ENCODE measurements around the gene AGPAT3. TPM values are rescaled to one million over a fixed set of nuclear protein-coding genes. Genes with fewer than 3 reads are reported as not detected.
"Not testable (repeated sequence)": the region's sequence is repeated elsewhere in the genome, so short reads cannot be mapped to it uniquely, and the experiment has no call there.

AGPAT3 gene
- total RNA-seq, 1 experiment from 2014 or later, result 58.3 TPM

- ChIA-PET POLR2A (interaction anchor here (0.7 kb wide), 1 partner anchor 15 kb away, joined by 3 read pairs; no protein-coding TSS in a partner anchor), CTCF (interaction anchor here (0.5 to 0.7 kb wide), 3 partner anchors 41 to 81 kb away, joined by 3 to 5 read pairs (median 4); no protein-coding TSS in a partner anchor)
- TF ChIP-seq CTCF (IDR thresholded peaks at IDR 0.05; ENCODE audit: unreplicated experiment), result no peak
- intact Hi-C loops (cut with micrococcal nuclease), result no loop called here
- Mint-ChIP-seq H3K4me3 (ENCODE audit: unreplicated experiment) (no peak overlapping the region), H3K9me3 (ENCODE audit: unreplicated experiment) (no peaks in the 10 kb centered on the region), H3K36me3 (ENCODE audit: insufficient read depth, unreplicated experiment) (peaks cover 23% of the 10 kb centered on the region), H3K27ac (ENCODE audit: low read depth, unreplicated experiment) (no peak overlapping the region), H3K4me1 (ENCODE audit: insufficient read depth, unreplicated experiment) (peaks cover 5% of the 10 kb centered on the region), H3K27me3 (ENCODE audit: insufficient read depth, unreplicated experiment) (no peaks in the 10 kb centered on the region)
- BruUV-seq (replicated peaks), result no TSS peak
- no peak for DNase-seq (ENCODE audit: unreplicated experiment)
Observed at GRCh38 chr21:43893536-43894205, 28.6 kb downstream of the AGPAT3 start.

- CTCF ChIA-PET, result interaction anchor here (0.5 to 0.7 kb wide), 2 partner anchors 41 to 79 kb away, joined by 3 to 4 read pairs; no protein-coding TSS in a partner anchor
- peaks cover 5% of the 10 kb centered on the region for H3K4me1 Mint-ChIP-seq (ENCODE audit: insufficient read depth, unreplicated experiment)
Observed at GRCh38 chr21:43894206-43894577, 29.2 kb downstream of the AGPAT3 start.

GRCh38 chr21:43895196-43895595 lies 30.2 kb downstream of the AGPAT3 start:
- no peak for TF ChIP-seq CTCF (IDR thresholded peaks at IDR 0.05; ENCODE audit: unreplicated experiment)
- Mint-ChIP-seq H3K27ac (ENCODE audit: low read depth, unreplicated experiment) (no peak overlapping the region), H3K9me3 (ENCODE audit: unreplicated experiment) (no peaks in the 10 kb centered on the region), H3K36me3 (ENCODE audit: insufficient read depth, unreplicated experiment) (peaks cover 17% of the 10 kb centered on the region), H3K4me3 (ENCODE audit: unreplicated experiment) (no peak overlapping the region), H3K4me1 (ENCODE audit: insufficient read depth, unreplicated experiment) (peaks cover 5% of the 10 kb centered on the region), H3K27me3 (ENCODE audit: insufficient read depth, unreplicated experiment) (no peaks in the 10 kb centered on the region)
- BruUV-seq (replicated peaks), result no TSS peak
- no peak for DNase-seq (ENCODE audit: unreplicated experiment)
- POLR2A ChIA-PET, result no interaction called here
- intact Hi-C loops (cut with micrococcal nuclease), result no loop called here
- CTCF ChIA-PET, result no interaction called here

More at GRCh38 chr21:43894206-43894577, 29.2 kb downstream of the AGPAT3 start:
- intact Hi-C loops (cut with micrococcal nuclease), result no loop called here
- TF ChIP-seq CTCF (IDR thresholded peaks at IDR 0.05; ENCODE audit: unreplicated experiment), result no peak
- Mint-ChIP-seq H3K9me3 (ENCODE audit: unreplicated experiment) (no peaks in the 10 kb centered on the region), H3K27me3 (ENCODE audit: insufficient read depth, unreplicated experiment) (no peaks in the 10 kb centered on the region), H3K36me3 (ENCODE audit: insufficient read depth, unreplicated experiment) (peaks cover 23% of the 10 kb centered on the region), H3K27ac (ENCODE audit: low read depth, unreplicated experiment) (no peak overlapping the region), H3K4me3 (ENCODE audit: unreplicated experiment) (no peak overlapping the region)
- BruUV-seq (replicated peaks), result no TSS peak
- POLR2A ChIA-PET, result interaction anchor here (0.6 to 0.7 kb wide), 2 partner anchors 15 to 16 kb away, joined by 3 read pairs; no protein-coding TSS in a partner anchor
- DNase-seq (ENCODE audit: unreplicated experiment), result no peak

- H3K36me3 Mint-ChIP-seq (ENCODE audit: insufficient read depth, unreplicated experiment); H3K4me3 Mint-ChIP-seq (ENCODE audit: unreplicated experiment); intact Hi-C loops (cut with micrococcal nuclease); H3K27me3 Mint-ChIP-seq (ENCODE audit: insufficient read depth, unreplicated experiment); H3K4me1 Mint-ChIP-seq (ENCODE audit: insufficient read depth, unreplicated experiment); H3K27ac Mint-ChIP-seq (ENCODE audit: low read depth, unreplicated experiment); H3K9me3 Mint-ChIP-seq (ENCODE audit: unreplicated experiment); DNase-seq (ENCODE audit: unreplicated experiment); BruUV-seq (replicated peaks): not testable (repeated sequence)
- ChIA-PET POLR2A (interaction anchor here (1.1 kb wide), 1 partner anchor 27 kb away, joined by 3 read pairs; no protein-coding TSS in a partner anchor), CTCF (interaction anchor here (0.6 kb wide), 1 partner anchor 18 kb away, joined by 3 read pairs; no protein-coding TSS in a partner anchor)
Observed at GRCh38 chr21:43896696-43897299, 31.8 kb downstream of the AGPAT3 start.

All from MCF 10A (cell line).